Thymus (tissue), 11 donors: ENCODE measurements around the gene WASL. TPM values are rescaled to one million over a fixed set of nuclear protein-coding genes. Genes with fewer than 3 reads are reported as not detected.

Source experiments
- DNase-seq, 9 donors: peaks; one replicate each; pipeline ENCODE4 v3.0.0-alpha.2; 2013; ENCODE audit warnings: low spot score in 9 of 9, low read depth in 6 of 9, missing footprints in 1 of 9
- H3K27ac ChIP-seq, 2 donors: one replicate each; pipeline ENCODE4 v1.5.1; 2013; ENCODE audit warnings: control low read depth in 1 of 2, low read depth in 1 of 2, low read length in 1 of 2, mild to moderate bottlenecking in 1 of 2, moderate library complexity in 1 of 2
- H3K27me3 ChIP-seq, 2 donors: one replicate each; pipeline ENCODE4 v1.5.1; 2013; ENCODE audit warnings: low read length in 1 of 2; ENCODE audit not compliant: control insufficient read depth in 2 of 2, insufficient read depth in 1 of 2
- H3K36me3 ChIP-seq, 2 donors: one replicate each; pipeline ENCODE4 v1.5.1; 2013; ENCODE audit warnings: low read length in 1 of 2, mild to moderate bottlenecking in 1 of 2, moderate library complexity in 1 of 2; ENCODE audit not compliant: control insufficient read depth in 2 of 2, insufficient read depth in 2 of 2
- H3K4me1 ChIP-seq, 2 donors: one replicate each; pipeline ENCODE4 v1.5.1; 2013; ENCODE audit warnings: low read length in 2 of 2; ENCODE audit not compliant: control insufficient read depth in 2 of 2, insufficient read depth in 2 of 2
- H3K4me3 ChIP-seq, 2 donors: one replicate each; pipeline ENCODE4 v1.5.1; 2013; ENCODE audit warnings: low read length in 2 of 2, control low read depth in 1 of 2, mild to moderate bottlenecking in 1 of 2
- H3K9me3 ChIP-seq, 2 donors: one replicate each; pipeline ENCODE4 v1.5.1; 2013; ENCODE audit warnings: low read length in 1 of 2, mild to moderate bottlenecking in 1 of 2; ENCODE audit not compliant: control insufficient read depth in 2 of 2, insufficient read depth in 1 of 2
- WGBS: extraction: QIAGEN DNeasy Blood & Tissue Kit; methylation state at CpG from one replicate; pipeline ENCODE4 v1.1.7; 2013; 5-methylcytosine and 5-hydroxymethylcytosine counted together
- polyA plus RNA-seq: library from polyadenylated mRNA; stranded (reverse); fragments of 200-250 nt; gene quantifications from one replicate; pipeline ENCODE4 v1.2.3, GENCODE V29; 2013
- total RNA-seq: library from RNA; stranded (reverse); fragments of 120-200 nt; gene quantifications from one replicate; pipeline ENCODE4 v1.2.4, GENCODE V29; 2013
- donor health status: healthy.

Gene WASL
- total and polyA plus RNA-seq, 2 donors = 3.6 to 17.8 TPM

- Histone ChIP-seq H3K27ac (no peak overlapping the region), H3K4me1 (no peaks in the 10 kb centered on the region), H3K4me3 (no peak overlapping the region), H3K9me3 (no peaks in the 10 kb centered on the region), H3K36me3 (no peaks in the 10 kb centered on the region), H3K27me3 (no peaks in the 10 kb centered on the region)
- DNase-seq = no peak
- WGBS = 84% methylated on average over 3 of the region's 3 CpGs
Observed at GRCh38 chr7:123772652-123773051, 23.8 kb upstream of the WASL start.

- WGBS = 89% methylated on average over 2 of the region's 2 CpGs
Observed at GRCh38 chr7:123771846-123772245, 23.0 kb upstream of the WASL start.

GRCh38 chr7:123771256-123771655, 22.5 kb upstream of the WASL start:
- H3K27ac ChIP-seq = no peak overlapping the region
- DNase-seq = no peak
- H3K4me3 ChIP-seq = no peak overlapping the region
- 95% methylated on average over 2 of the region's 2 CpGs for WGBS
- H3K4me1 ChIP-seq = no peaks in the 10 kb centered on the region
- H3K9me3 ChIP-seq = no peaks in the 10 kb centered on the region
- H3K27me3 ChIP-seq = no peaks in the 10 kb centered on the region
- no peaks in the 10 kb centered on the region for H3K36me3 ChIP-seq

More at GRCh38 chr7:123771846-123772245, 23.0 kb upstream of the WASL start:
- Histone ChIP-seq H3K4me3 (no peak overlapping the region), H3K4me1 (no peaks in the 10 kb centered on the region), H3K27ac (no peak overlapping the region), H3K36me3 (no peaks in the 10 kb centered on the region), H3K27me3 (no peaks in the 10 kb centered on the region), H3K9me3 (no peaks in the 10 kb centered on the region)
- DNase-seq = no peak

GRCh38 chr7:123770378-123770777, 21.6 kb upstream of the WASL start:
- WGBS = 95% methylated on average over 8 of the region's 8 CpGs
- DNase-seq = no peak

GRCh38 chr7:123769371-123769770, 20.6 kb upstream of the WASL start:
- H3K4me1 ChIP-seq = no peaks in the 10 kb centered on the region
- no peak for DNase-seq
- WGBS = 94% methylated on average over 3 of the region's 3 CpGs
- H3K27me3 ChIP-seq = no peaks in the 10 kb centered on the region
- H3K4me3 ChIP-seq = no peak overlapping the region
- no peaks in the 10 kb centered on the region for H3K36me3 ChIP-seq
- no peaks in the 10 kb centered on the region for H3K9me3 ChIP-seq
- no peak overlapping the region for H3K27ac ChIP-seq

More at GRCh38 chr7:123770378-123770777, 21.6 kb upstream of the WASL start:
- Histone ChIP-seq H3K9me3 (no peaks in the 10 kb centered on the region), H3K27me3 (no peaks in the 10 kb centered on the region), H3K36me3 (no peaks in the 10 kb centered on the region), H3K27ac (no peak overlapping the region), H3K4me3 (no peak overlapping the region), H3K4me1 (no peaks in the 10 kb centered on the region)

GRCh38 chr7:123768493-123768892, 19.7 kb upstream of the WASL start:
- no peak overlapping the region for H3K4me3 ChIP-seq
- H3K27ac ChIP-seq = no peak overlapping the region
- 97% methylated on average over 3 of the region's 3 CpGs for WGBS
- no peaks in the 10 kb centered on the region for H3K36me3 ChIP-seq
- no peaks in the 10 kb centered on the region for H3K4me1 ChIP-seq
- DNase-seq = no peak
- no peaks in the 10 kb centered on the region for H3K9me3 ChIP-seq
- no peaks in the 10 kb centered on the region for H3K27me3 ChIP-seq

GRCh38 chr7:123763191-123763661, 14.4 kb upstream of the WASL start:
- WGBS = 98% methylated on average over 43 of the region's 43 CpGs
- DNase-seq = no peak

GRCh38 chr7:123761729-123762128, 12.9 kb upstream of the WASL start:
- WGBS = 54% methylated on average over 3 of the region's 3 CpGs
- Histone ChIP-seq H3K27me3 (no peaks in the 10 kb centered on the region), H3K9me3 (peaks cover 0 to 2% of the 10 kb centered on the region in 2 donors), H3K4me3 (no peak overlapping the region), H3K27ac (no peak overlapping the region), H3K4me1 (no peaks in the 10 kb centered on the region), H3K36me3 (no peaks in the 10 kb centered on the region)
- DNase-seq = no peak

More at GRCh38 chr7:123763191-123763661, 14.4 kb upstream of the WASL start:
- Histone ChIP-seq H3K36me3 (no peaks in the 10 kb centered on the region), H3K4me3 (no peak overlapping the region), H3K4me1 (no peaks in the 10 kb centered on the region), H3K27ac (no peak overlapping the region), H3K27me3 (no peaks in the 10 kb centered on the region), H3K9me3 (peaks cover 0 to 2% of the 10 kb centered on the region in 2 donors)

GRCh38 chr7:123757095-123757494, 8.3 kb upstream of the WASL start:
- Histone ChIP-seq H3K4me3 (no peak overlapping the region), H3K27ac (no peak overlapping the region), H3K36me3 (no peaks in the 10 kb centered on the region), H3K27me3 (no peaks in the 10 kb centered on the region), H3K4me1 (peaks cover 6 to 9% of the 10 kb centered on the region in 2 donors), H3K9me3 (no peaks in the 10 kb centered on the region)
- DNase-seq = no peak
- WGBS = 82% methylated on average over 1 of the region's 1 CpG
